CD4-positive, alpha-beta T cell (primary cell): ENCODE data around the gene MED14. TPM values are rescaled to one million over a fixed set of nuclear protein-coding genes. Genes with fewer than 3 reads are reported as not detected.

Experiments used
- ATAC-seq: fragments of 200-7000 bp; cut with Tn5 transposase; one replicate; pipeline ENCODE4 v1.10.0; 2022; ENCODE audit warnings: mild to moderate bottlenecking; ENCODE audit not compliant: poor library complexity
- CTCF ChIA-PET: fragments of 350-600 bp; sonication (Branson Sonifier 250); formaldehyde crosslinking; loops from one replicate; lab custom pipeline; 2021; ENCODE audit warnings: antibody characterized with exemption, inconsistent platforms; lab: Charles Lee
- POLR2A ChIA-PET: fragments of 350-600 bp; sonication (Branson Sonifier 250); formaldehyde crosslinking; loops from one replicate; lab custom pipeline; 2021; ENCODE audit warnings: antibody characterized with exemption, inconsistent platforms; lab: Charles Lee
- DNase-seq, 14 experiments: peaks; one replicate each; pipeline ENCODE4 v3.0.0-alpha.2; 2013 to 2020; ENCODE audit warnings: mixed read lengths in 2 of 14
- H3K27ac ChIP-seq, 2 donors: one replicate each; pipeline versions ENCODE4 v1.5.1 to v1.7.0; 2013; ENCODE audit warnings: low read length in 2 of 2, low read depth in 1 of 2, mild to moderate bottlenecking in 1 of 2
- H3K27me3 ChIP-seq, 2 experiments: 1 replicate in 1 of 2; 2 replicates in 1 of 2; pipeline versions ENCODE4 v1.6.1 to v1.7.0; 2013; ENCODE audit warnings: low read length in 2 of 2, control low read depth in 1 of 2, mild to moderate bottlenecking in 1 of 2, moderate library complexity in 1 of 2; ENCODE audit not compliant: insufficient read depth in 2 of 2, control insufficient read depth in 1 of 2
- H3K36me3 ChIP-seq: one replicate; pipeline ENCODE4 v1.6.1; 2013; ENCODE audit warnings: low read length, control low read depth; ENCODE audit not compliant: insufficient read depth
- H3K4me1 ChIP-seq: one replicate; pipeline ENCODE4 v1.6.1; 2013; ENCODE audit warnings: low read length, control low read depth; ENCODE audit not compliant: insufficient read depth
- H3K4me3 ChIP-seq: one replicate; pipeline ENCODE4 v1.5.1; 2013; ENCODE audit warnings: mild to moderate bottlenecking, low read length, moderate library complexity
- H3K9me3 ChIP-seq, 2 experiments: 1 replicate in 1 of 2; 2 replicates in 1 of 2; pipeline versions ENCODE4 v1.6.1 to v1.7.0; 2013; ENCODE audit warnings: low read length in 2 of 2, mild to moderate bottlenecking in 2 of 2, control low read depth in 1 of 2, moderate library complexity in 1 of 2; ENCODE audit not compliant: control insufficient read depth in 1 of 2, insufficient read depth in 1 of 2
- H3K27ac Mint-ChIP-seq: one replicate; pipeline ENCODE4 v1.8.0; 2020; ENCODE audit warnings: mixed read lengths
- H3K27me3 Mint-ChIP-seq: one replicate; pipeline ENCODE4 v1.8.0; 2021; ENCODE audit warnings: mixed read lengths
- H3K36me3 Mint-ChIP-seq: one replicate; pipeline ENCODE4 v1.8.0; 2021; ENCODE audit warnings: low read depth, mixed read lengths
- H3K4me1 Mint-ChIP-seq: one replicate; pipeline ENCODE4 v1.8.0; 2021; ENCODE audit warnings: low read depth, mixed read lengths
- H3K4me3 Mint-ChIP-seq: one replicate; pipeline ENCODE4 v1.8.0; 2020; ENCODE audit warnings: mild to moderate bottlenecking, mixed read lengths
- H3K9me3 Mint-ChIP-seq: one replicate; pipeline ENCODE4 v1.8.0; 2020; ENCODE audit warnings: mixed read lengths
- CTCF ChIP-seq: fragments of 200-600 bp; IDR thresholded peaks from one replicate; pipeline ENCODE4 v1.8.0; 2022; ENCODE audit warnings: antibody characterized with exemption, mild to moderate bottlenecking
- intact Hi-C, 2 experiments: fragments of 100-400 bp; cut with DNase I in 1 of 2; cut with micrococcal nuclease in 1 of 2; formaldehyde crosslinking; loops; one replicate each; pipeline versions ENCODE4 v1.15.1 to v1.9.0; 2023 to 2025; cut with DNase I, micrococcal nuclease
- total RNA-seq, 174 experiments: library from RNA in 2 of 174; stranded (reverse) in 2 of 174; gene quantifications; one replicate each; pipeline ENCODE4 v1.2.3 and lab custom pipeline; 2021 to 2026

MED14 gene
- total RNA-seq, 2 experiments from 2014 or later: 59.9 to 67.7 TPM

GRCh38 chrX:40617566-40617965 is 117.8 kb downstream of the MED14 start:
- no peaks in the 10 kb centered on the region for H3K27me3 Mint-ChIP-seq
- H3K4me1 Mint-ChIP-seq: no peaks in the 10 kb centered on the region
- Histone ChIP-seq H3K36me3 (no peaks in the 10 kb centered on the region), H3K27ac (no peak overlapping the region), H3K27me3 (no peaks in the 10 kb centered on the region), H3K9me3 (no peaks in the 10 kb centered on the region), H3K4me3 (no peak overlapping the region), H3K4me1 (no peaks in the 10 kb centered on the region)
- H3K4me3 Mint-ChIP-seq: no peak overlapping the region
- intact Hi-C loops: no loop called here
- no peak overlapping the region for H3K27ac Mint-ChIP-seq
- no peak for TF ChIP-seq CTCF
- ATAC-seq (no peak), DNase-seq (no peak)
- H3K9me3 Mint-ChIP-seq: no peaks in the 10 kb centered on the region
- ChIA-PET POLR2A (no interaction called here), CTCF (interaction anchor here (0.9 kb wide), 1 partner anchor 240 kb away, joined by 3 read pairs; no protein-coding TSS in a partner anchor)
- no peaks in the 10 kb centered on the region for H3K36me3 Mint-ChIP-seq

- no peak for TF ChIP-seq CTCF
- no peak for ATAC-seq
- ChIA-PET POLR2A (no interaction called here), CTCF (no interaction called here)
- Histone ChIP-seq H3K4me3 (no peak overlapping the region), H3K27ac (no peak overlapping the region), H3K27me3 (no peaks in the 10 kb centered on the region), H3K9me3 (no peaks in the 10 kb centered on the region), H3K36me3 (no peaks in the 10 kb centered on the region), H3K4me1 (no peaks in the 10 kb centered on the region)
- intact Hi-C loops: no loop called here
- H3K9me3 Mint-ChIP-seq: no peaks in the 10 kb centered on the region
- H3K4me3 Mint-ChIP-seq: no peak overlapping the region
- no peaks in the 10 kb centered on the region for H3K36me3 Mint-ChIP-seq
- H3K27ac Mint-ChIP-seq: no peak overlapping the region
- H3K4me1 Mint-ChIP-seq: no peaks in the 10 kb centered on the region
- DNase-seq: no peak
- H3K27me3 Mint-ChIP-seq: no peaks in the 10 kb centered on the region
Observed at GRCh38 chrX:40615976-40616375, 119.4 kb downstream of the MED14 start.

- TF ChIP-seq CTCF: no peak
- no peaks in the 10 kb centered on the region for H3K4me1 Mint-ChIP-seq
Observed at GRCh38 chrX:40612511-40612910, 122.8 kb downstream of the MED14 start.

More at GRCh38 chrX:40612511-40612910, 122.8 kb downstream of the MED14 start:
- Histone ChIP-seq H3K4me3 (no peak overlapping the region), H3K27ac (no peak overlapping the region), H3K9me3 (no peaks in the 10 kb centered on the region), H3K27me3 (no peaks in the 10 kb centered on the region), H3K4me1 (no peaks in the 10 kb centered on the region), H3K36me3 (no peaks in the 10 kb centered on the region)
- no peak for ATAC-seq
- Mint-ChIP-seq H3K36me3 (no peaks in the 10 kb centered on the region), H3K27ac (no peak overlapping the region), H3K4me3 (no peak overlapping the region), H3K9me3 (no peaks in the 10 kb centered on the region), H3K27me3 (no peaks in the 10 kb centered on the region)
- ChIA-PET POLR2A (no interaction called here), CTCF (no interaction called here)
- intact Hi-C loops: no loop called here
- no peak for DNase-seq
